GM12873 (cell line): ENCODE data around the gene MGAT4B.

Source experiments
- CTCF ChIP-seq: IDR thresholded peaks from 2 replicates; pipeline ENCODE4 v1.5.1; 2012; ENCODE audit warnings: low read depth, mild to moderate bottlenecking, moderate library complexity, low read length, control low read depth; ENCODE audit not compliant: insufficient read depth; ENCODE audit errors: missing control alignments

The MGAT4B gene

GRCh38 chr5:179802950-179803562, 3.6 kb downstream of the MGAT4B start:
- TF ChIP-seq CTCF: no peak

GRCh38 chr5:179802207-179802883, 4.3 kb downstream of the MGAT4B start:
- TF ChIP-seq CTCF: no peak

GRCh38 chr5:179801304-179802206, 5.1 kb downstream of the MGAT4B start:
- peak; percentile 89 for TF ChIP-seq CTCF

GRCh38 chr5:179800696-179801201, 5.9 kb downstream of the MGAT4B start:
- TF ChIP-seq CTCF: no peak

- no peak for TF ChIP-seq CTCF
Measured at GRCh38 chr5:179800071-179800695, 6.5 kb downstream of the MGAT4B start.

- TF ChIP-seq CTCF: no peak
Measured at GRCh38 chr5:179799644-179799973, 7.1 kb downstream of the MGAT4B start.
